Stimulated activated CD4-positive, alpha-beta T cell treated with anti-CD3 and anti-CD28 coated beads, TNF-alpha, amount 100 ng/mL, for 1 hour (primary cell): ENCODE data around the gene SP9.

Experiments
- DNase-seq, 3 donors: peaks; one replicate each; pipeline ENCODE4 v3.0.0-alpha.2; 2020; ENCODE audit warnings: low read depth in 3 of 3, low spot score in 1 of 3

SP9 gene

GRCh38 chr2:174333372-174334277 is 1.1 kb upstream of the SP9 start:
- no peak for DNase-seq

DNA sequence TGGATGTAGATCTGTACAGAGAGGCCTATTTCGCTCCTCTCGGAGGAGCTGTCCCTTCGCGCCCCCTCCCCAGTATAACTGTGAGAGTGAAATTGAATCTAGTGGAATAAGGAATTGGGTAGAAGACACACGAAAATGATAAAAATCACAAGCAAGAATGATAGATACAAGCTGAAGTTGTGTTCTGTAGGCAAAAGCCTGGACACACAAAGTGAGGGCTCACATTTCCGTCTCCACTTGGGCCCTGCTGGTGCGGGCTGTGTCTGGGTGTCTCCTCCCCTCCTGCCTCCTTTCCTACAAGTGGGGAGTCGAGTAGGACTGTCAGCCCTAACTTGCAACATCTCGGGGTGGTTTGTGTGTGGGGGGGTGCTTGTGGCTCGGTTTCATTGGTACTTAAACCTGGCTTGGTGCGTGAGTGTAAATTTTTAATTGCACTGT is 457 bp upstream of the SP9 start:
- no peak for DNase-seq

DNA sequence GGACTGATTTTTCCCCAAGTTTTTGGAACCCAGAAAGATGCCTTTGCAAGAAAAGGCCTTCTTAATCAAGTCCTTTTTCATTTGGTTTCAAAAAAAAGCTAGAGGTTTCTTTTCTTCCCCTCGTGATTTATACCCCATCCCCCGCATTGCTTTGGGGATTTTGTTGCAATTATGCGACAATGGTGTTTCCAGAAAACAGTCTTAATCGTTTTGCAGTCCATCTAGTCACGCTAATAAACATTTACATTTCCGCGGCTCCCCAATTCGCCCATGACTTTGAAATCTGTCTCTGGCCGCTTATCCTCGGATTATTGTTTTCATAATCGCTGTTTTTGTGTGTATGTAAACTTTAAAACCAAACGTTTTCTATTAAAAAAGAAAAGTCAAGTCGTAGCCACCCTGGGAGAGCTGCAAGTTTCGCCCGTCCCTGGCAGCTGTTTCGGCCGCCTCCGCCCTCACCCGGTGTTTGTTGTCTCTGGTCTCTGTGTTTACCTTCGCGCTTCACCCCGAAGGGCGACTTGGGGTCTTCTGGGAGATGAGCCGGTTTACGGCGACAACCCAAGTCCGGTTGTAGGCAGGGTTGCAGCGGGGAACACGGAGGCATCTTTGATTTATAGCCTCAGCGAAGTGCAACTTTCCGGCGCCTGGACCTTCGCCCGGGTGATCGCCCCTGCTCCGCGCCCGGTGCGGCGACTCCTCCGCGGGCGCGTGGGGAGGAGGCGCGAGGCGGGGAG is 667 bp downstream of the SP9 start:
- no peak for DNase-seq

DNA sequence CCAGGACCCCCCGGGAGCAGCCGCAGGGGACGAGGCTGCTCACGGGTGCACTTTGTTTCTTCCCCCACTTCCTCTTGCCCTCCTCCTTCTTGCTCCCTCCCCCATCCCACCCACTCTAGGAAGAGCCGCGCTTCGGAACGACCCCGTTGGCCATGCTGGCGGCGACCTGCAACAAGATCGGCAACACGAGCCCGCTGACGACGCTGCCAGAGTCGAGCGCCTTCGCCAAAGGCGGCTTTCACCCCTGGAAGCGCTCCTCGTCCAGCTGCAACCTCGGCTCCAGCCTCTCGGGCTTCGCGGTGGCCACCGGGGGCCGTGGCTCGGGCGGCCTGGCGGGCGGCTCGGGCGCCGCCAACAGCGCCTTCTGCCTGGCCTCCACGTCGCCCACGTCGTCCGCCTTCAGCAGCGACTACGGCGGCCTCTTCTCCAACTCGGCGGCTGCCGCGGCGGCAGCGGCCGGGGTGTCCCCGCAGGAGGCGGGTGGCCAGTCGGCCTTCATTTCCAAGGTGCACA is 1.3 kb downstream of the SP9 start:
- no peak for DNase-seq

DNA sequence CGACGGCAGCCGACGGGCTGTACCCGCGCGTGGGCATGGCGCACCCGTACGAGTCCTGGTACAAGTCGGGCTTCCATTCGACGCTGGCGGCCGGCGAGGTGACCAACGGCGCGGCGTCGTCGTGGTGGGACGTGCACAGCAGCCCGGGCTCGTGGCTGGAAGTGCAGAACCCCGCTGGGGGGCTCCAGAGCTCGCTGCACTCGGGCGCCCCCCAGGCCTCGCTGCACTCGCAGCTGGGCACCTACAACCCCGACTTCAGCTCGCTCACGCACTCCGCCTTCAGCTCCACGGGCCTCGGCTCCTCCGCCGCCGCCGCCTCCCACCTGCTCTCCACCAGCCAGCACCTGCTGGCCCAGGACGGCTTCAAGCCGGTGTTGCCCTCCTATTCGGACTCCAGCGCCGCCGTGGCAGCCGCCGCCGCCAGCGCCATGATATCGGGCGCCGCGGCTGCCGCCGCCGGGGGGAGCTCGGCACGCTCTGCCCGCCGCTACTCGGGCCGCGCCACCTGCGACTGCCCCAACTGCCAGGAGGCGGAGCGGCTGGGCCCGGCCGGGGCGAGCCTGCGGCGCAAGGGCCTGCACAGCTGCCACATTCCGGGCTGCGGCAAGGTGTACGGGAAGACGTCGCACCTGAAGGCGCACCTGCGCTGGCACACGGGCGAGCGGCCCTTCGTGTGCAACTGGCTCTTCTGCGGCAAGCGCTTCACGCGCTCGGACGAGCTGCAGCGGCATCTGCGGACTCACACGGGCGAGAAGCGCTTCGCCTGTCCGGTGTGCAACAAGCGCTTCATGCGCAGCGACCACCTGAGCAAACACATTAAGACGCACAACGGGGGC is 2.0 kb downstream of the SP9 start:
- no peak for DNase-seq

GRCh38 chr2:174337337-174338146 is 2.8 kb downstream of the SP9 start:
- no peak for DNase-seq

- DNase-seq, result no peak
These were observed 3.4 kb downstream of the SP9 start for GRCh38 chr2:174338147-174338605.

GRCh38 chr2:174338671-174339560 is 4.2 kb downstream of the SP9 start:
- DNase-seq, result no peak

DNA sequence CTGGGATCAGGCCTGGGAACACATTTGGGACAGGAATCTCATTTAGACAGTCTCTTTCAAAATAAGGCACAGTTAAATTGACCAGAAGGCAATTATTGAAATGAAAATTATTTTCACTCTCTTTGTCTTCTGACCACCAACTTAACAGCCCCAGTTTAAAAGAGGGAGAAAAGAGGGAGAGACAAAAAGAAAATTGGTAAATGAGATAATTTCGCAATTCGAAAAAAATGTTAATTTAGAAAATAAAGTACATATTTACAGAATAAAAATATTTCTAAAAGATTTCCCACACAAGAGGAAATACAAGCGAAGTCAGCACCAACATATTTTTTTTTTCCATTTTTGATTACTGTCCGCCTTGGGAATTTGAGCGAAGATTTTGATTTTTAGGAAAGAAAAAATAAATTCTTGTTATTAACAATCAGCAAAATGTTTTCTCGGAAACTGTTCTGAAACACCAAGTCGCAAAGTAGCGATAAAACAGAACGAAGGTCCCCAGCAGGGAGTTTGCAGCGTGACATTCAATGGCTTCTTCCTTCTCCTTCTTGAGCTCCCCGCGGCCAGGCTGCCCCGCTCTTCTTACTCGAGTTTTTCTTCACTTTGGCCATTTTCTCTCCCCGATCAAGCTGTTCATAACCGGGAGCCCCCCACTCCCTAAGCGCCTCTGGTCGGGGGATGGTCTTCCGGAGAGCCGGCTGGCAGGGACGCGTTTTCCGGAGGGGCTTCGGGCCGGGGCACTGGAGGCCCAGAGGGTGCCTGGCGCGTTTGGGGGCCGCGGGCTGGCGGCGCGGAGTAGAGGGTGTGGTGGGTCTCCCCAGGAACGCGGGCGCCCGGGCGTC is 5.0 kb downstream of the SP9 start:
- DNase-seq, result no peak

DNA sequence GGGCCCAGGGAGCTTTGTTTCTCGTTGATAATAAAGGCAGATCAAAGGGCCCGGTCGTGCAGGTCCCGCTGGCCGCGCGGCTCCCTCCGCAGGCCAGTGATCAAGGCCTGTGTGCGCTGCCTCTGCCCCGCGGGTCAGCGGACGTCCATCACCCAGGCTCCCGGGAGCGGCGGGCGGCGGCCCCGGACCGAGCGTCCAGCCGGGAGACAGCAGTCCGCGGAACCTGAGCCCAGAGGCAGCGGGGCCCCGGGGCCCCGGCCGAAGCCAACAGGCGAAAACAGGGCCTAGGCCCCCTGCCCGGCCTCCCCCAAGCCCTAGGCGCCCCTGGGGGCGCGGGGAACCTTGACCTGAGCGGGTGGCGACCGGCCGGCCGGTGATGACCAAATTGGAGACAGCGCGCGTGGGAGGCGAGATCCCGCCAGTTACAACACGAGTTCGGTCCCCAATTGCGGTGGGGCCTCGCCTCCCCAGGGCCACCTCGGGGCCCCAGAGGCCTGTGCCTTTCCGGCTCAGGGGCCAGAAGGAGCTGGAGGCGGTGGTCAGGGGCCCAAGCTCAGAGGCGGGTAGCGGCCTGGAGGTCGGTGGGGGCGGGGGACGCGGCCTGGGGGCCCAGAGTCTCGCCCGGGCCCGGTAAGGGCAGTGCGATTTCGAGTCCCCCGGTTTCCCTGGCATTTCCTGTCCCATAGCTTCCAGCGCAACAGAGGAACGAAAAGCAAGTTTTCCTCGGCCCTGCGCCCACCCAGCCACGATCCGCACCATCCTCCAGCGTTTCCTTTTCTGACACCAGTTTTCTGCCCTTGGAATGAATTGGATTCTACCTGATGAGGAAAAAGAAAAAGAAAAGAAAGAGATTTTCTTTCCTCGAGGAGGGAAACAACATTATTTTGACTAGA is 5.9 kb downstream of the SP9 start:
- DNase-seq, result no peak

DNA sequence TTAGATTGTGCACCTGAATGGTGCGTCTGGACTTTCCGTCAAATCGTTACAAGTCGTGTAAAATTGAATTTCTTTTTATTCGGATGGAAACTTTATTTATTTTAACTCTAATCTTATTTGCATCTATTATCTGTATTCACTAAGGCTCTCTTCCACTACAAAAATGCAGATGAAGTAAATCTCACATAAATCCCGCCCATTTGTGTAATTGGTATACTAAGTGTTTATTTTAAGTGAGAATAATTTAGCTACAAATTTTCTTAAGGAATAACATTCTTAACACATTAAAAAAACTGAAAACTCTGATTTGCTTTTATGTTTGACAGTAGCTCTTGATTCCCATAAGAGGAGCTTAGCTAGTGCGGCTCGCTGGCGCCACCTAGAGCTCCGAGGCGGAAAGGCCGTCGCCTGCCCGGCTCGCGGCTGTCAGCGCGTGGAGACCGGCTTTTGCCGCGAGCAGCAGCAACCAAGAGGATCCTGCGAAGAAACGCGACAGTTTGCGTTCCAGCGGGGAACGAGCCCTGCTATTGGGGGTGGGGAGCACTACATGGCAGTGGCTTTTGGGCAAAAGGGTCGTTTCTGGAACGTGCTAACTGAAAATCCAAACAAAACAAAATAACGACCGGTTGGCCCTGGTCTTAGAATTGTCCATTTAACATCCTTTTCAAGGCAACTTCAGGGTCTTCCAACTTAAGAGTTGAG is 6.7 kb downstream of the SP9 start:
- peak; percentile 59 to 87 (median 82) for DNase-seq

GRCh38 chr2:174341995-174342685 is 7.4 kb downstream of the SP9 start:
- DNase-seq, result no peak

GRCh38 chr2:174342686-174343342 is 8.1 kb downstream of the SP9 start:
- no peak for DNase-seq

DNA sequence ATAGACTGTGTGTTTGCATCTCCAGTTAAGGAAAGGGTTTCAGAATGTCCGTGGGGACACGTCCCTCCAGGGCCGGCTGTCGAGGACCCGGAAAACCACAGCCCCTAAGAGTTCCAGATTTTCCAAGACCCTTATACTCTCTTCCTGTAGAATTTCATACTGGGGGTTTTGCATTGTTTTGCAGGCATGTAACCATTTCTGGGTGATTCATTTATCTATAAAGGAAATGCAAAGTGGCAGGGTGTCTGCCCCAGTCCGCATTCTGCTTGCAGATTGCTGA is 8.5 kb downstream of the SP9 start:
- no peak for DNase-seq

DNA sequence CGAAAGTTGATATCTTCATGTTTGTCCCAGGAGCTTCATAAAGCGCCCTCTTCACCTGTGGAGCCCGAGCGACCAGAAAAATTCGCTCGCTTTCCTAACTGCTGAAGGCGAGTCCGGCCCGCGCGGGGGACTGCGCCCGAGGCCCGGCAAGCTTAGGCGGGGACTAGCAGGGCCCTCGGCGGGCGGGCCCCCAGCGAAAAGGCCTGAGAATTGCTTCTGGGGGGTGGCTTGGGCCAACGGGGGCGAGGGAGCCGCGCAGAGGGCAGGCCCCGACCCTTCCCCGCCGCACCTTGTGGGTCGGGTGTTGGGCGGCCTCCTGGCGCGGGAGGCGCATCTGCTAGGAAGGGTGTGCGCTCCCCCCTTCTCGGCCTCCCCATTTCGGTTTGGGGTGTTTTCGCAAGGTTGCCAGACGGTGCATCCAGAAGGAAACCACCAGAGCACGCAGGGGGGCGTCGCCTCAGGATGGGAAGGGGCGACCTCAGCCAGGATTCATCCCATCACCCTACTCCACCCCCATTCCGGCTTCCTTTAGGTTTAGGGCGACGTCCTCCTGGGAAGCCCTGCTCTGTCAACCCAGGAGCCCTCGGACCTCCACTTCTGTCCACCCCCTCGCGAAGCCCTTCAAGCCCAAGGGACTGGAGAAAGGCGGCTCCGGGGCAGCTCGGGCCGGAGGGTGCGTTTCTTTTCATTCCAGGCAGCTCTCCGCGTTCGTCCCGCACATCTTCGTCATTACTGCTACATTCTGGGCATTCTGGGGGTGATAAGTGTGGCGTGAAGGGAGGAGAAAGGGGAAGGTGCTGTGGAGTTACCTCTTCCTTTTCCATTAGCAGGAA is 9.1 kb downstream of the SP9 start:
- DNase-seq, result no peak
